NCI-H1436 (cell line): ENCODE results near the gene P2RY1.
"Not testable (repeated sequence)": the region's sequence is repeated elsewhere in the genome, so short reads cannot be mapped to it uniquely, and the experiment has no call there.

Experiments used
- DNase-seq: peaks from one replicate; lab custom pipeline; 2025; lab: John Stamatoyannopoulos, UW

P2RY1 gene

GRCh38 chr3:152836269-152836668 lies 1.3 kb downstream of the P2RY1 start:
- no peak for DNase-seq

GRCh38 chr3:152839511-152839910 lies 4.6 kb downstream of the P2RY1 start:
- DNase-seq = no peak

- no peak for DNase-seq
These were observed 6.2 kb downstream of the P2RY1 start for GRCh38 chr3:152841131-152841530.

- DNase-seq = no peak
These were observed 7.5 kb downstream of the P2RY1 start for GRCh38 chr3:152842413-152842812.

- DNase-seq = no peak
These were observed 9.0 kb downstream of the P2RY1 start for GRCh38 chr3:152843955-152844354.

- not testable (repeated sequence) for DNase-seq
These were observed 11.8 kb downstream of the P2RY1 start for GRCh38 chr3:152846572-152847202.

GRCh38 chr3:152847599-152847998 lies 12.7 kb downstream of the P2RY1 start:
- DNase-seq = not testable (repeated sequence)

- DNase-seq = no peak
These were observed 15.2 kb downstream of the P2RY1 start for GRCh38 chr3:152849996-152850578.

- DNase-seq = no peak
These were observed 18.3 kb downstream of the P2RY1 start for GRCh38 chr3:152853196-152853595.

- DNase-seq = no peak
These were observed 22.2 kb downstream of the P2RY1 start for GRCh38 chr3:152857082-152857481.

- no peak for DNase-seq
These were observed 23.4 kb downstream of the P2RY1 start for GRCh38 chr3:152858170-152858800.

- DNase-seq = no peak
These were observed 25.8 kb downstream of the P2RY1 start for GRCh38 chr3:152860736-152861135.

GRCh38 chr3:152865668-152866245 lies 30.8 kb downstream of the P2RY1 start:
- no peak for DNase-seq

- no peak for DNase-seq
These were observed 35.1 kb downstream of the P2RY1 start for GRCh38 chr3:152870027-152870426.

GRCh38 chr3:152873314-152873713 lies 38.4 kb downstream of the P2RY1 start:
- not testable (repeated sequence) for DNase-seq

GRCh38 chr3:152874896-152875749 lies 40.2 kb downstream of the P2RY1 start:
- no peak for DNase-seq

GRCh38 chr3:152879130-152879789 lies 44.3 kb downstream of the P2RY1 start:
- no peak for DNase-seq

GRCh38 chr3:152879790-152880174 lies 44.9 kb downstream of the P2RY1 start:
- no peak for DNase-seq

GRCh38 chr3:152885076-152885475 lies 50.1 kb downstream of the P2RY1 start:
- DNase-seq = no peak
